Measurements from ENCODE around the gene GOLGA6L10. TPM values are rescaled to one million over a fixed set of nuclear protein-coding genes. Genes with fewer than 3 reads are reported as not detected.

GOLGA6L10 gene
- total and polyA plus RNA-seq, 12 donors = 0.14 to 4.4 (median 0.99) TPM

GRCh38 chr15:82292271-82292670 lies 57.0 kb downstream of the GOLGA6L10 start:
- Histone ChIP-seq H3K27me3 (no peaks in the 10 kb centered on the region), H3K4me1 (replicated peaks in 1 of 2) (no peaks in the 10 kb centered on the region), H3K9me3 (replicated peaks in 1 of 3) (no peaks in the 10 kb centered on the region), H3K27ac (no peak overlapping the region), H3K4me3 (no peak overlapping the region), H3K36me3 (replicated peaks in 1 of 2) (no peaks in the 10 kb centered on the region)
- intact Hi-C loops (cut with DNase I) = no loop called here
- no peak for DNase-seq
- no peak for TF ChIP-seq POLR2A (IDR thresholded peaks at IDR 0.05)
- WGBS, 4 donors = 79 to 83% (median 81%) methylated on average over 5 of the region's 5 CpGs

Other genes starting within 250 kb of the GOLGA6L10 start
- gene EFL1, start 86.7 kb downstream of the GOLGA6L10 start, total RNA-seq = 10 to 100 TPM; 15.3 to 26.1 (median 18.0) TPM
- gene EFL1, start 86.7 kb downstream of the GOLGA6L10 start, polyA plus RNA-seq = 10 to 100 TPM in 1 of 3 donors, 1 to 10 TPM in 2; 3.1 to 29.8 (median 3.5) TPM
- gene SAXO2, start 86.7 kb downstream of the GOLGA6L10 start, total RNA-seq = 10 to 100 TPM in 1 of 9 donors, 1 to 10 TPM in 6, under 1 TPM in 1, not detected in 1; 0.83 to 14.9 (median 3.6) TPM
- gene SAXO2, start 86.7 kb downstream of the GOLGA6L10 start, polyA plus RNA-seq = 1 to 10 TPM in 2 of 3 donors, under 1 TPM in 1; 0.56 to 5.8 (median 2.1) TPM
- 1 to 10 TPM in 6 of 9 donors, under 1 TPM in 3; 0.48 to 3.1 (median 1.5) TPM for gene GOLGA6L9, start 80.3 kb upstream of the GOLGA6L10 start, total RNA-seq
- 10 to 100 TPM in 1 of 3 donors, 1 to 10 TPM in 2; 1.2 to 40.5 (median 6.5) TPM for gene GOLGA6L9, start 80.3 kb upstream of the GOLGA6L10 start, polyA plus RNA-seq
- 1,000 to 10,000 TPM; 1,210 to 3,062 (median 1,354) TPM for gene RPS17, start 191.0 kb upstream of the GOLGA6L10 start, total RNA-seq
- gene RPS17, start 191.0 kb upstream of the GOLGA6L10 start, polyA plus RNA-seq = 1,000 to 10,000 TPM; 2,161 to 2,863 (median 2,568) TPM